GM21576 (cell line): ENCODE results near the gene ZNF446.

Experiments
- ATAC-seq: cut with Tn5 transposase; IDR thresholded peaks from one replicate; pipeline ENCODE4 v1.9.1; 2021; ENCODE audit warnings: mild to moderate bottlenecking, moderate library complexity; ENCODE audit not compliant: unreplicated experiment

The ZNF446 gene

DNA sequence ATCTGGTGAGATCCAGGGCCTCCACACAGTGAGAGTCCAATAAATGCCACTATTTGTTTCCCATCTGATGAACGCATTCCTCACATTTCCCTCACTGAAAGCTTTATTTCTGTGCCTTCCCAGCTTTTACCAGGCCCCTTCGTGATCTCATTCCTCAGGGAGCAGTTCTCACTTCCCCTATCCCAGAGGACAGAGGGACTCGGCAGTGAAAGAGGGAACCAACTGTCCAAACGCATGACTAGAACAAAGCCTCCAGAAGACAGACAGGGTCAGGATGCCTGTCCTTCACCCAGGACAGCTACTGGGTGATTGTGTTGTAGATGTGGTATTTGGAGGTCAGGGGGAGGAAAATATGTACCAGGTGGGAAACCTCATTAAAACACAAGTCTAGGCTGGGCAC is 45.5 kb downstream of the ZNF446 start:
- no peak for ATAC-seq

DNA sequence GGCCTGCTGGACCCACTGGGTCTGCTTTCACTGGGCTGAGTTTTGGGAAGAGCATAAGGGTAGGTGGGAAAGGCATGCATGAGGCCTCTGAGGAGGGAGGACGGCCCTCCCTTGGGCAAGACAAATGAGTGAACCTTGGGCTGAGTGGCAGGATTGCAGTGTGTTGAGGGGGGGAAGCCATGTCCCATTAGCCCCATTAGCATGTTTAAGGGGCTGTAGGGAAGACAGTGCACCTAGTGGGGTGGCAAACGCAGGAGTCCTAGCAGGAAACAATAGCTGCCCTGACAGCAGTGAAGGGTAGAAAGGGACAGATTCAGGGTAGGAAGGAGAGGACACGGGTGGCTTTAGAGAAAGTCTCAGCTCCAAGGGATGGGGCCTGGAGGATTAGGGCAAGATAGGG is 46.6 kb downstream of the ZNF446 start:
- no peak for ATAC-seq

DNA sequence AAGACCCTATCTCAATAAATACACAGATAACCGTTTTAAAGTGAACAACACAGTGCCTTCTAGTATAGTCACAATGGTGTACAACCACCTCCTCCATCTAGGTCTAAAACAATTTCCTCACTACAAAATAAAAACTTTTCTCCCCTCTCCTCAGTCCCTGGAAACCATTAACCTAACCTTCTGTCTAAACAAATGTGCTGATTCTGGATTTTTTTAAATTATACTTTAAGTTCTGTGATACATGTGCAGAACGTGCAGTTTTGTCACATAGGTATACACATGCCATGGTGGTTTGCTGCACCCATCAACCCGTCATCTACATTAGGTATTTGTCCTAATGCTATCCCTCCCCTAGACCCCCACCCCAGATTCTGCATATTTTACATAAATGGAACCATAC is 53.3 kb downstream of the ZNF446 start:
- no peak for ATAC-seq
